ENCODE results near the gene RAB24.

- TF ChIP-seq CTCF (IDR thresholded peaks at IDR 0.05; ENCODE audit: low read depth, low read length, poor library complexity, severe bottlenecking) (no peak), EZH2phosphoT487 (IDR thresholded peaks at IDR 0.05; ENCODE audit: borderline replicate concordance, low read length) (no peak)
Measured at GRCh38 chr5:177265395-177265794, 38.1 kb downstream of the RAB24 start.
